Nephron progenitor cell (in vitro differentiated cells): ENCODE data around the gene PDE4B.

Source experiments
- DNase-seq: peaks from one replicate; pipeline ENCODE4 v3.0.0; 2021
- H3K27ac Mint-ChIP-seq: 2 replicates; pipeline ENCODE4 v1.8.0; 2021; ENCODE audit warnings: mild to moderate bottlenecking, moderate library complexity, mixed read lengths
- H3K27me3 Mint-ChIP-seq: 2 replicates; pipeline ENCODE4 v1.8.0; 2021; ENCODE audit warnings: mild to moderate bottlenecking, low read depth, mixed read lengths; ENCODE audit not compliant: poor library complexity
- H3K36me3 Mint-ChIP-seq: 2 replicates; pipeline ENCODE4 v1.8.0; 2021; ENCODE audit warnings: low read depth, mixed read lengths
- H3K4me1 Mint-ChIP-seq: 2 replicates; pipeline ENCODE4 v1.8.0; 2021; ENCODE audit warnings: mixed read lengths
- H3K4me3 Mint-ChIP-seq: 2 replicates; pipeline ENCODE4 v1.8.0; 2021; ENCODE audit warnings: mild to moderate bottlenecking, moderate library complexity, mixed read lengths
- H3K9me3 Mint-ChIP-seq: 2 replicates; pipeline ENCODE4 v1.8.0; 2021; ENCODE audit warnings: mild to moderate bottlenecking, moderate library complexity, mixed read lengths
- TF ChIP-seq, protein P1 (sequence below): fragments of 200-600 bp; sonication (generic); IDR thresholded peaks from 2 replicates; pipeline ENCODE4 v1.5.0; 2021; ENCODE audit warnings: antibody characterized with exemption

PDE4B gene

DNA sequence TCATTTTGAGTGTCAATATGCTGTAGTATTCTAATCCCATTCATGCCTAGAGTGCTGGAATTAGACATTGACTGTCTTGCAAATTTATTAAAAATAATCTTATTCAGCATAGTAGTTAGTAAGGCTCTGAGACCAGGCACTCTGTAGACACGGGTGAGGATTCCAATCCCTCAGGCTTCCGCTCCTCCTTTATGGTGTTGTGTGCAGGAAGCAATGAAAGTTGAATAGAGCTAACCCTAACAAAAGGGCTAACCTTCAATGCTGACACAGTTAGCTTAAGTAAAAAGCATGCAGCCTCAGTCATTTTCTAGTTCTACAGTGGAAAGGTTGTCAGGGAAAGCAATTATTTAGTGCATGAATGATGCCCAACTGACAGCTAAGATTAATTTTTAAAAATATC is 541.6 kb downstream of the PDE4B start:
- peak overlapping the region; percentile 88 for H3K4me3 Mint-ChIP-seq
- H3K27ac Mint-ChIP-seq = no peak overlapping the region
- peaks cover 56% of the 10 kb centered on the region for H3K4me1 Mint-ChIP-seq
- H3K9me3 Mint-ChIP-seq = no peaks in the 10 kb centered on the region
- TF ChIP-seq, protein P1, sequence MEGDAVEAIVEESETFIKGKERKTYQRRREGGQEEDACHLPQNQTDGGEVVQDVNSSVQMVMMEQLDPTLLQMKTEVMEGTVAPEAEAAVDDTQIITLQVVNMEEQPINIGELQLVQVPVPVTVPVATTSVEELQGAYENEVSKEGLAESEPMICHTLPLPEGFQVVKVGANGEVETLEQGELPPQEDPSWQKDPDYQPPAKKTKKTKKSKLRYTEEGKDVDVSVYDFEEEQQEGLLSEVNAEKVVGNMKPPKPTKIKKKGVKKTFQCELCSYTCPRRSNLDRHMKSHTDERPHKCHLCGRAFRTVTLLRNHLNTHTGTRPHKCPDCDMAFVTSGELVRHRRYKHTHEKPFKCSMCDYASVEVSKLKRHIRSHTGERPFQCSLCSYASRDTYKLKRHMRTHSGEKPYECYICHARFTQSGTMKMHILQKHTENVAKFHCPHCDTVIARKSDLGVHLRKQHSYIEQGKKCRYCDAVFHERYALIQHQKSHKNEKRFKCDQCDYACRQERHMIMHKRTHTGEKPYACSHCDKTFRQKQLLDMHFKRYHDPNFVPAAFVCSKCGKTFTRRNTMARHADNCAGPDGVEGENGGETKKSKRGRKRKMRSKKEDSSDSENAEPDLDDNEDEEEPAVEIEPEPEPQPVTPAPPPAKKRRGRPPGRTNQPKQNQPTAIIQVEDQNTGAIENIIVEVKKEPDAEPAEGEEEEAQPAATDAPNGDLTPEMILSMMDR = no peak
- no peaks in the 10 kb centered on the region for H3K36me3 Mint-ChIP-seq
- DNase-seq = no peak
- H3K27me3 Mint-ChIP-seq = peaks cover 6% of the 10 kb centered on the region

DNA sequence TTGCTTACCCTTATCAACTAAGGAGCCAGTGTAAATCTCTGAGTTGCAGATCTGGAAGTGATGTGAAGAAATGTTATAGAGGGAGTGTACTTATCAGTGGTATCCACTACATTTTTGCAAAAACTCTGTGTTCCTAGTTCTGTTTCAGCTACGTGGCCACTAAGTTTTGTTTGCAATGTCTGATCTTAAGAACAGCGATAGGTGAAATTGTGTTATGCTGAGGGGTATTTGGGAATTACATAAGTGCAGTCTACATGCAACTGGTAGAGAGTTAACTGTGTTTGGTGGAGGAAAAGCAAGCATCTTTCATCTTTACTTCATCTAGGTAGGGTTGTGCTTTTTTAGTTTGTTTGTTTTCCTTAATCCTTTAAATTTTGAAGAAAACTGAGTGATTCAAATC is 542.4 kb downstream of the PDE4B start:
- peaks cover 6% of the 10 kb centered on the region for H3K27me3 Mint-ChIP-seq
- no peak for DNase-seq
- no peak overlapping the region for H3K27ac Mint-ChIP-seq
- H3K4me3 Mint-ChIP-seq = peak overlapping the region; percentile 13
- H3K9me3 Mint-ChIP-seq = no peaks in the 10 kb centered on the region
- H3K4me1 Mint-ChIP-seq = peaks cover 56% of the 10 kb centered on the region
- TF ChIP-seq, protein P1 = no peak
- no peaks in the 10 kb centered on the region for H3K36me3 Mint-ChIP-seq

DNA sequence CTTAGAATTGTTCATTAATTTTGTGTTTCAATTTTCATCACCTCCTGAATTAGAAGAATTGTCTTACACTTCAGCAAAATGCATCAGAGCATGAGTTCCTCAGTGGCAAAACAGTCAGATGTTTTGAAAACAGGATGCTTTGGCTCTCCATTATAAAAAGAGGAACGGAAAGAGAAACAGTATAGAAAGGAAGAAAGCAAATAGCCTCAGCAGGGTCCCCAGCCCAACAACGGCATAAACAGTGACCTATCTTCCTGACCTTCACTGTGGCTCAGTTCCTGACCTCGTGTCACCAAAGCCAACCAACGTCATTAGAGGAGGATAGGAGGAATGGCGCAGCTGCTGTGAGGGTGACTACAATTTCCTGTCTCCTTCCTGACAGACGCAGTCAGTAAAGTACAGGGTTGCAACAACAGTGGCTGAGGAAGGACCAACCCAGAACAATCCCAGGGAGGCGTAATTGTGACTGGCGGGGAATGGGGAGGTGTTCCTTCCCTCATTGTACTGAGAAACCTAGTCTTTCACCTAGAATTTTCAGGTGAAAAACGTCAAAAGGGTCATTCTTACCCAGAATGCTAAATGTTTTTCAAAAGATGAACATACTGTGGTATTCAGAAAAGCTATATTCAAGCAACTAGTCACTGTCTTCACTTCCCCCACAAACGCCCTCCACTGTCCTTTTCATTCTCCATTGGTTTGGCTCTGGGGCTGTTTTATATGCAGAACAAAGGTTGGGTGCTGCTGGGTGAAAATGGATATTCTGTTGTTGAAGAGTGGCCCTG is 543.4 kb downstream of the PDE4B start:
- TF ChIP-seq, protein P1 = no peak
- no peak for DNase-seq
- Mint-ChIP-seq H3K27ac (peak overlapping the region; percentile 73), H3K36me3 (no peaks in the 10 kb centered on the region), H3K4me3 (no peak overlapping the region), H3K9me3 (no peaks in the 10 kb centered on the region), H3K4me1 (peaks cover 50% of the 10 kb centered on the region), H3K27me3 (peaks cover 6% of the 10 kb centered on the region)

DNA sequence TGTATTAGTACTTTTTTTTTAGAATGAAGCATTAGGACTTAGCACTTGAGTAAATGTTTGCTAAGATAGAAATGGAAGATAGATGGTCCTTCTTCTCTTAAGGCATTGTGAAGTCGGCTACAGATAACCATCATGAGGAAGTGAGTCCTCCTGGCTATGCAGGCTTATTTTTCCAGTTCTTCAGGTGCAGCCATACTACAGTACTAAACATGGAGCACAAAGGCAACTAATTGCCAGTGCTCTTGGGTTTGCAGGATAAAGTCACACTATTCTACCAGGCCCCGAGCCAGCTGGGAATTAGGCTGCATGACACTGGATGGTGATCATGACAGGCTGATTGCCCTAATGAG is 543.9 kb downstream of the PDE4B start:
- H3K9me3 Mint-ChIP-seq = no peaks in the 10 kb centered on the region
- peaks cover 6% of the 10 kb centered on the region for H3K27me3 Mint-ChIP-seq
- no peak for DNase-seq
- no peak overlapping the region for H3K4me3 Mint-ChIP-seq
- no peaks in the 10 kb centered on the region for H3K36me3 Mint-ChIP-seq
- TF ChIP-seq, protein P1 = no peak
- H3K27ac Mint-ChIP-seq = peak overlapping the region; percentile 73
- peaks cover 51% of the 10 kb centered on the region for H3K4me1 Mint-ChIP-seq

DNA sequence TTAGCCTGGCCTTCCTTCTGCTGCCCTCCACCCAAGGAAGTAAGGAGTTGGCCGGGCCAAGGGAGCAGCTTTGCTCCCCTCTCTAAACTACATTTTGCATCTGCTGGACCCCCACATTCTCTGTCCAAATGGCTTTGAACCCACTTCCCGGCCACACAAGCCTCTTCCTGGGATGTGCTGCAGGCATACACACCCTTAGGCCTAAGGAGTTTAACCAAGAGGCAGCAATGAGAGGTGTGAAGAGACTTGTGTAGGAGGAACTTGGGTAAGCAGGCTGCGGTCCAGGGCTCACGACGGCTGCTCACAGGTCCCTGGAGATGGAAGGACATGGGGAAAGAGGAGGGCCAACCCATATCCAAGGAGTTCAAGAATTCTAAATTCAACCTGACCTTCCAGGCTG is 544.6 kb downstream of the PDE4B start:
- peaks cover 47% of the 10 kb centered on the region for H3K4me1 Mint-ChIP-seq
- no peaks in the 10 kb centered on the region for H3K36me3 Mint-ChIP-seq
- no peak overlapping the region for H3K4me3 Mint-ChIP-seq
- DNase-seq = no peak
- TF ChIP-seq, protein P1 = no peak
- H3K27ac Mint-ChIP-seq = no peak overlapping the region
- H3K9me3 Mint-ChIP-seq = no peaks in the 10 kb centered on the region
- peaks cover 6% of the 10 kb centered on the region for H3K27me3 Mint-ChIP-seq

DNA sequence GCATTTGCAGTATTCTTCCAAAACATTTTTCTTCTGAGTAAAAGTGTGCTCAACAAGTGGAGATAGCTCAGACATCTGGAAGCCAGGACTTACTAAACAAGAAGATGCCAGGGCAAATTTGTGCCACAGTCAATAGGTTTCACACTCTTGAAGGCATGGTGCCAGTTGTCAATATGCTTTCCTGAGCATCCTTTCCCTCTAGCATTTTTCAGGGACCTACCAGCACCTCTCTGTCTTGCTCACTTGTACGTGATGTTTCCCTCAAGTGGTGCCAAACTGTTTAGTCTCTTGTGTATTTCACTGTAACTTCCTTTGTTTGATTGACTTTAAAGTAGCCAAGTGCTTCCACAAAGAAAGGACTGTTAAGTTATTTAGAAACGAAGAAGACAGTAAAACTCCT is 547.2 kb downstream of the PDE4B start:
- Mint-ChIP-seq H3K9me3 (no peaks in the 10 kb centered on the region), H3K4me1 (peaks cover 22% of the 10 kb centered on the region), H3K27ac (no peak overlapping the region), H3K36me3 (no peaks in the 10 kb centered on the region), H3K4me3 (no peak overlapping the region), H3K27me3 (peaks cover 2% of the 10 kb centered on the region)
- no peak for DNase-seq
- TF ChIP-seq, protein P1 = no peak
